Esophagus squamous epithelium (tissue), 5 donors: ENCODE results near the gene GNLY. TPM values are rescaled to one million over a fixed set of nuclear protein-coding genes. Genes with fewer than 3 reads are reported as not detected.

Experiments
- DNase-seq: peaks from one replicate; lab custom pipeline; 2025; lab: John Stamatoyannopoulos, UW
- H3K27ac ChIP-seq, 4 donors: fragments of 200-600 bp; sonication (generic); one replicate each; pipeline ENCODE4 v1.5.1; 2016 to 2019; ENCODE audit warnings: mild to moderate bottlenecking in 1 of 4
- H3K27me3 ChIP-seq, 4 donors: fragments of 200-600 bp; sonication (generic); 1 replicate in 3 of 4; 2 replicates in 1 of 4; pipeline versions ENCODE4 v1.5.1 to v1.6.0; 2017 to 2021; ENCODE audit warnings: antibody characterized with exemption in 1 of 4
- H3K36me3 ChIP-seq, 3 donors: fragments of 200-600 bp; sonication (generic); one replicate each; pipeline ENCODE4 v1.5.1; 2016 to 2019
- H3K4me1 ChIP-seq, 3 donors: fragments of 200-600 bp; sonication (generic); one replicate each; pipeline ENCODE4 v1.5.1; 2017 to 2019
- H3K4me3 ChIP-seq, 4 donors: fragments of 200-600 bp; sonication (generic); 1 replicate in 3 of 4; 2 replicates in 1 of 4; pipeline ENCODE4 v1.5.1; 2016 to 2019; ENCODE audit warnings: mild to moderate bottlenecking in 2 of 4, moderate library complexity in 1 of 4
- H3K9me3 ChIP-seq, 3 donors: fragments of 200-600 bp; sonication (generic); one replicate each; pipeline ENCODE4 v1.5.1; 2016 to 2019
- POLR2A ChIP-seq, 4 donors: fragments of 450-650 bp; IDR thresholded peaks; one replicate each; pipeline ENCODE4 v1.6.1; 2017; ENCODE audit warnings: antibody characterized with exemption in 4 of 4, mild to moderate bottlenecking in 4 of 4, moderate library complexity in 3 of 4
- WGBS, 2 donors: methylation state at CpG; one replicate each; pipeline ENCODE4 v1.1.5; 2018; 5-methylcytosine and 5-hydroxymethylcytosine counted together
- intact Hi-C: fragments of 100-400 bp; cut with DNase I; formaldehyde crosslinking; loops from one replicate; pipeline ENCODE4 v1.15.0; 2022
- small RNA-seq, 4 donors: library from RNA; depleted of rRNA; stranded (forward); fragments of <200 nt; gene quantifications; one replicate each; pipeline ENCODE3, GENCODE V24; 2016
- total RNA-seq, 4 donors: library from RNA; depleted of rRNA; stranded (reverse); fragments of >200 nt; gene quantifications; one replicate each; pipeline ENCODE4 v1.1.0, GENCODE V29; 2016
- TF ChIP-seq, protein P1 (sequence below), 6 experiments: fragments of 450-650 bp in 4 of 6; fragments of 200-600 bp in 2 of 6; sonication (generic) in 2 of 6; IDR thresholded peaks; one replicate each; pipeline ENCODE4 v1.5.1; 2016 to 2019; ENCODE audit warnings: antibody characterized with exemption in 6 of 6, mild to moderate bottlenecking in 4 of 6, moderate library complexity in 4 of 6
- donor health status: DM: yes; HTN: yes; CAD: no.

The GNLY gene
- total RNA-seq, 4 donors from 2014 or later = 0.76 to 6.1 (median 2.1) TPM

DNA sequence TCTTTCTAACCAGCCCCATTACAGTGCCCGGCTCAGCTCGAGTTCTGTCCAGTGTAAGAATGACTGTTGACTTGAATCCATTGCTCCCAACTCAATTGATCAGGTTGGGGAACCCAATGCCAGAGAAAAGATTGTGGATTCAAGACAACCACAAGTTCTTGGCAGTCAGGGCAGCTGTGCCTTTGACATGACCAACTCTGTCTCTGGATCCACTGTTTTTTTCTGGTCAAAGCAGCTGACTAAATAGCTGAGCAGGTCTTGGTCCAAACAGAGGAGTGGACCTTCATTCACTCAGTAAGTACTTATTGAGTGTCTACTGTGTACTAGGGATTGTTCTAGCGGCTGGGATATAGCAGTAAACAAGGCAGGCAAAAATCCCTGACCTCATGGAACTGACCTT, 53.3 kb downstream of the GNLY start:
- intact Hi-C loops = no loop called here
- Histone ChIP-seq H3K4me1 (peaks cover 14 to 83% (median 64%) of the 10 kb centered on the region in 3 donors), H3K27ac (peak overlapping the region in 1 of 4 donors; percentile 34), H3K9me3 (no peaks in the 10 kb centered on the region), H3K36me3 (no peaks in the 10 kb centered on the region), H3K27me3 (peaks cover 0 to 50% (median 0%) of the 10 kb centered on the region in 4 donors), H3K4me3 (no peak overlapping the region)
- no peak for DNase-seq
- TF ChIP-seq, protein P1, sequence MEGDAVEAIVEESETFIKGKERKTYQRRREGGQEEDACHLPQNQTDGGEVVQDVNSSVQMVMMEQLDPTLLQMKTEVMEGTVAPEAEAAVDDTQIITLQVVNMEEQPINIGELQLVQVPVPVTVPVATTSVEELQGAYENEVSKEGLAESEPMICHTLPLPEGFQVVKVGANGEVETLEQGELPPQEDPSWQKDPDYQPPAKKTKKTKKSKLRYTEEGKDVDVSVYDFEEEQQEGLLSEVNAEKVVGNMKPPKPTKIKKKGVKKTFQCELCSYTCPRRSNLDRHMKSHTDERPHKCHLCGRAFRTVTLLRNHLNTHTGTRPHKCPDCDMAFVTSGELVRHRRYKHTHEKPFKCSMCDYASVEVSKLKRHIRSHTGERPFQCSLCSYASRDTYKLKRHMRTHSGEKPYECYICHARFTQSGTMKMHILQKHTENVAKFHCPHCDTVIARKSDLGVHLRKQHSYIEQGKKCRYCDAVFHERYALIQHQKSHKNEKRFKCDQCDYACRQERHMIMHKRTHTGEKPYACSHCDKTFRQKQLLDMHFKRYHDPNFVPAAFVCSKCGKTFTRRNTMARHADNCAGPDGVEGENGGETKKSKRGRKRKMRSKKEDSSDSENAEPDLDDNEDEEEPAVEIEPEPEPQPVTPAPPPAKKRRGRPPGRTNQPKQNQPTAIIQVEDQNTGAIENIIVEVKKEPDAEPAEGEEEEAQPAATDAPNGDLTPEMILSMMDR (IDR thresholded peaks at IDR 0.05) = no peak
- no peak for TF ChIP-seq POLR2A (IDR thresholded peaks at IDR 0.05)
- WGBS, 2 donors = 75 to 89% methylated on average over 2 to 3 of the region's 3 CpGs

DNA sequence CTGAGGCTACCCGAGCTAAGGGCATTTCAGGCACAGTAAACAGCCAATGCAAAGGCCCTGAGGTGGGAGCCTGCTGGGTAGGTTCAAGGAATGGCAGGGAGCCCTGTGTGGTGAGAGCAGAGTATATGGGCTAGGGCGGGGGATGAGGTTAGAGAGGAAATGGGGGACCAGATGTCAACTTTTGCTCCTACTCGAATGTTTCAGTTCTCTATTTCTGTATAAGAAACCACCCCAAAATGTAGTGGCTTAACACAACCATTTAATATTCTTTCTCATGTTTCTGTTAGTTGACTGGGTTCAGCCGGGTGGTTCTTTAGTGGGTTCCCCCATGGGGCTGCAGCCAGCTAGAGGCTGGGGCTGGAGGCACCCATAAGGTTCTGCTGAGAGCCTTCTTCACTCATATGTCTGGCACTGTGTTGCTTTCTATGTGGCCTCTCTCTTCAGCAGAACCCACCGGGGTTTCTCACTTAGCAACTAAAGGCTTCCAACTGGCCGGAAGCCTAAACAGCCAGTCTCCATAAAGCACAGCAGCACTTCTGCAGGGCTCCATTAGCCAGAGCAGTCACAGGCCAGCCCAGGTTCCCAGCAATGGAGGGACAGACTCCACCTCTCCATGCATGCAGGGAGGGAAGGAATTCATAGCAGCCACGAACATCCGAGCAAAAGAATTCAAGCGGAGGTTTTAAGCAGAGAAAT, 54.0 kb downstream of the GNLY start:
- TF ChIP-seq, protein P1 (IDR thresholded peaks at IDR 0.05) = no peak
- TF ChIP-seq POLR2A (IDR thresholded peaks at IDR 0.05) = no peak
- no peaks in the 10 kb centered on the region for H3K36me3 ChIP-seq
- peaks cover 0 to 53% (median 0%) of the 10 kb centered on the region in 4 donors for H3K27me3 ChIP-seq
- H3K9me3 ChIP-seq = no peaks in the 10 kb centered on the region
- H3K4me1 ChIP-seq = peaks cover 11 to 83% (median 59%) of the 10 kb centered on the region in 3 donors
- no peak for DNase-seq
- peak overlapping the region in 2 of 4 donors; percentile 66 to 81 for H3K27ac ChIP-seq
- WGBS, 2 donors = 67 to 84% methylated on average over 6 to 8 of the region's 9 CpGs
- no peak overlapping the region for H3K4me3 ChIP-seq
- intact Hi-C loops = no loop called here

Small RNA genes within 50 kb of the gene (small RNA-seq; reads per million reads assigned to genes)
- 0 reads per million in 4 donors for gene RNU1-38P

Other genes starting within 250 kb of the GNLY start
- 100 to 1,000 TPM in 2 of 4 donors, 10 to 100 TPM in 2; 81.8 to 272 (median 121) TPM for gene MAT2A, start 155.2 kb upstream of the GNLY start, total RNA-seq
- 10 to 100 TPM; 19.7 to 27.5 (median 23.3) TPM for gene GGCX, start 132.9 kb upstream of the GNLY start, total RNA-seq
- gene VAMP8, start 116.8 kb upstream of the GNLY start, total RNA-seq = 100 to 1,000 TPM in 1 of 4 donors, 10 to 100 TPM in 3; 78.8 to 144 (median 93.8) TPM
- 10 to 100 TPM in 3 of 4 donors, 1 to 10 TPM in 1; 6.1 to 45.6 (median 17.0) TPM for gene VAMP5, start 109.9 kb upstream of the GNLY start, total RNA-seq
- gene RNF181, start 98.6 kb upstream of the GNLY start, total RNA-seq = 100 to 1,000 TPM in 3 of 4 donors, 10 to 100 TPM in 1; 88.3 to 128 (median 115) TPM
- 10 to 100 TPM in 1 of 4 donors, 1 to 10 TPM in 3; 6.3 to 15.8 (median 7.4) TPM for gene TMEM150A, start 91.7 kb upstream of the GNLY start, total RNA-seq
- gene C2orf68, start 82.3 kb upstream of the GNLY start, total RNA-seq = 10 to 100 TPM in 3 of 4 donors, 1 to 10 TPM in 1; 9.4 to 17.1 (median 14.7) TPM
- 10 to 100 TPM; 37.0 to 53.6 (median 40.7) TPM for gene USP39, start 78.2 kb upstream of the GNLY start, total RNA-seq
- gene SFTPB, start 26.2 kb upstream of the GNLY start, total RNA-seq = not detected
- 10 to 100 TPM in 2 of 4 donors, 1 to 10 TPM in 2; 2.0 to 24.6 (median 7.6) TPM for gene ATOH8, start 59.6 kb downstream of the GNLY start, total RNA-seq
- 10 to 100 TPM in 1 of 4 donors, 1 to 10 TPM in 3; 1.3 to 13.5 (median 5.2) TPM for gene ST3GAL5, start 194.6 kb downstream of the GNLY start, total RNA-seq